ENCODE results near the gene CSTF3. TPM values are rescaled to one million over a fixed set of nuclear protein-coding genes. Genes with fewer than 3 reads are reported as not detected.
A peak's percentile ranks its signal among the peaks of the same experiment; 100 is the strongest.

The CSTF3 gene
- total and polyA plus RNA-seq, 2 of the 4 experiments (the other 2 are of a cell fraction), result 14.5 to 23.4 TPM

DNA sequence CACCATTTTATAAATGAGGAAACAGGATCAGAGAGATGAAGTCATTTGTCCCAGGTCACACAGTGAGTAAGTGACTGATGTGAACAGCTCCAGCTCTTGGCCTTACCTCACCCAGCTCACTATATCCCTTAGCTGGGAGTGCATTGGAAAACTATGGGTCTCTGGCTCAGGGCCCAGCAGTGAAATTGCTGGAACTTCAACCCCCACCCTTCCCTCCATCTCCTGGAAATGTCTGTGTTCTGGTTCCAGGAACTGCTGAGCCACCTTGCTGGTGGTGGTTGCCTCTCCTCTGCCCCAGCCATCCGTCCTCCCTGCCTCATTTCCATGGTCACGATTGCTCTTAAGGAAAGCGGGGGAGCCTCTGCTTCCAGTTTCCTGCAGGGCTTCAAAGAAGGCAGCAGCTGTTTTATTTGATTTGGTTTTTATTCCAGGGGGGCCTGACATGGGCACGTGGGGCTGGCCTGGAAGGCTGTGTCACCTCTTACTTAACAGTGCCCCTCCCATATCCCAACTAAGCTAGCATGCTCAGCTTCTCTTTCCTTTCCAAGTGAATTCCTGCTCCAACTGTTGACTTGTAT lies 46.2 kb upstream of the CSTF3 start:
- peak; percentile 73 for ATAC-seq (ENCODE audit: low read depth)
- no peak overlapping the region for H2AK9ac ChIP-seq (replicated peaks; ENCODE audit: low read depth, low read length, poor library complexity)
- H4K5ac ChIP-seq (ENCODE audit: low read depth, low read length), result no peak overlapping the region; the same call in 1 of the 2 replicates
- no peak overlapping the region for H2BK20ac ChIP-seq (ENCODE audit: low read depth, low read length)
- in situ Hi-C loops (cut with MboI; ENCODE audit: low sequenced_read_pairs) (no loop called here), intact Hi-C loops (cut with micrococcal nuclease) (no loop called here), dilution Hi-C loops (cut with HindIII; ENCODE audit: low sequenced_read_pairs, unreplicated experiment) (no loop called here)
- no peak overlapping the region for H3K27ac ChIP-seq (ENCODE audit: insufficient read depth, low read length)
- H3K4me2 ChIP-seq (ENCODE audit: low read depth, low read length), result no peak overlapping the region; the same call in 1 of the 2 replicates
- ChIA-PET POLR2A (ENCODE audit: unreplicated experiment) (no interaction called here), CTCF (interaction anchor here (1.4 kb wide), 1 partner anchor 14 kb away, joined by 3 read pairs; no protein-coding TSS in a partner anchor)
- no peak overlapping the region for H2BK5ac ChIP-seq (ENCODE audit: low read depth, low read length, poor library complexity, severe bottlenecking)
- no peak overlapping the region for H3K4me3 ChIP-seq (ENCODE audit: insufficient read depth, low read depth, low read length)
- no peak overlapping the region; the same call in 1 of the 2 replicates for H2AK5ac ChIP-seq (ENCODE audit: low read depth, low read length)
- WGBS, 2 experiments (ENCODE audit: extremely low coverage in 2 of 2, insufficient read length in 1 of 2), result no CpG with 5 or more reads among the region's 4 CpGs
- H4K91ac ChIP-seq (ENCODE audit: insufficient read depth, low read depth, low read length), result no peak overlapping the region
- no peak overlapping the region for H3K56ac ChIP-seq (ENCODE audit: extremely low read depth, insufficient read depth, low read length)
- no TSS peak for BruUV-seq (replicated peaks)
- peaks cover 4% of the 10 kb centered on the region; the same call in 1 of the 2 replicates for H3K4me1 ChIP-seq (ENCODE audit: control insufficient read depth, insufficient read depth, low read length)
- peak overlapping the region; percentile 9 for H2AFZ ChIP-seq (replicated peaks; ENCODE audit: low read length, poor library complexity)
- no peak overlapping the region for H3K23ac ChIP-seq (ENCODE audit: low read depth, low read length)
- no peaks in the 10 kb centered on the region for H3K27me3 ChIP-seq (ENCODE audit: control insufficient read depth, insufficient read depth, low read length)
- no peak overlapping the region for H3K18ac ChIP-seq (ENCODE audit: low read depth, low read length)
- H2BK15ac ChIP-seq (ENCODE audit: low read depth, low read length), result no peak overlapping the region
- DNase-seq, result peak; percentile 27
- H3K79me1 ChIP-seq (ENCODE audit: low read depth in 1 of 2, low read length in 2 of 2), result no peaks in the 10 kb centered on the region
- H2BK120ac ChIP-seq (ENCODE audit: low read depth, low read length), result no peak overlapping the region
- H3K14ac ChIP-seq (replicated peaks; ENCODE audit: low read depth, low read length), result peak overlapping the region; percentile 66; the same call in 1 of the 2 replicates
- no peaks in the 10 kb centered on the region for H3K36me3 ChIP-seq (ENCODE audit: control insufficient read depth, insufficient read depth, low read length)
- no peak overlapping the region for H3K9ac ChIP-seq (ENCODE audit: low read depth, low read length)
- no peak overlapping the region; a peak in 1 of 4 replicates for H4K8ac ChIP-seq (ENCODE audit: low read depth in 2 of 2, low read length in 2 of 2)
- TF ChIP-seq, protein P1, sequence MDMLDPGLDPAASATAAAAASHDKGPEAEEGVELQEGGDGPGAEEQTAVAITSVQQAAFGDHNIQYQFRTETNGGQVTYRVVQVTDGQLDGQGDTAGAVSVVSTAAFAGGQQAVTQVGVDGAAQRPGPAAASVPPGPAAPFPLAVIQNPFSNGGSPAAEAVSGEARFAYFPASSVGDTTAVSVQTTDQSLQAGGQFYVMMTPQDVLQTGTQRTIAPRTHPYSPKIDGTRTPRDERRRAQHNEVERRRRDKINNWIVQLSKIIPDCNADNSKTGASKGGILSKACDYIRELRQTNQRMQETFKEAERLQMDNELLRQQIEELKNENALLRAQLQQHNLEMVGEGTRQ (IDR thresholded peaks at IDR 0.05; ENCODE audit: low read depth, low read length), result peak; percentile 10; the same call in 1 of the 2 replicates
- no peak for TF ChIP-seq MXI1 (IDR thresholded peaks at IDR 0.05; ENCODE audit: borderline replicate concordance, low read depth, low read length)
- no peaks in the 10 kb centered on the region for H4K20me1 ChIP-seq (ENCODE audit: insufficient read depth, low read length)
- no peak overlapping the region for H3K4ac ChIP-seq (ENCODE audit: low read depth, low read length)
- H3K9me3 ChIP-seq (ENCODE audit: control insufficient read depth, insufficient read depth, low read length), result no peaks in the 10 kb centered on the region
- H3K9me1 ChIP-seq (ENCODE audit: insufficient read depth, low read length), result no peaks in the 10 kb centered on the region; the same call in 1 of the 2 replicates
